Left ventricle myocardium inferior (tissue), 1 donor: ENCODE measurements around the gene AP3M1. TPM values are rescaled to one million over a fixed set of nuclear protein-coding genes. Genes with fewer than 3 reads are reported as not detected.

Experiments used
- DNase-seq: peaks from one replicate; pipeline ENCODE4 v3.0.0-alpha.2; 2020
- H3K27ac ChIP-seq: fragments of 200-600 bp; replicated peaks from 2 replicates; pipeline ENCODE4 v1.8.0; 2021
- H3K27me3 ChIP-seq: fragments of 200-600 bp; 2 replicates; pipeline ENCODE4 v1.8.0; 2021; ENCODE audit warnings: low read depth
- H3K36me3 ChIP-seq: fragments of 200-600 bp; 2 replicates; pipeline ENCODE4 v1.8.0; 2021
- H3K4me1 ChIP-seq: fragments of 200-600 bp; 2 replicates; pipeline ENCODE4 v1.8.0; 2021
- H3K4me3 ChIP-seq: fragments of 200-600 bp; 2 replicates; pipeline ENCODE4 v1.8.0; 2021; ENCODE audit warnings: mild to moderate bottlenecking, moderate library complexity
- H3K9me3 ChIP-seq: fragments of 200-600 bp; replicated peaks from 2 replicates; pipeline ENCODE4 v1.8.0; 2021
- intact Hi-C: fragments of 100-400 bp; cut with micrococcal nuclease; formaldehyde crosslinking; loops from one replicate; pipeline ENCODE4 v1.11.0; 2022
- total RNA-seq: library from RNA; stranded (reverse); fragmentation: NEBNext Ultra II Directional; extraction: Animal tissue kit (Norgen Biotek cat#: 25700); gene quantifications from one replicate; pipeline ENCODE4 v1.2.1, GENCODE V29; 2021
- TF ChIP-seq, protein P1 (sequence below): fragments of 200-600 bp; IDR thresholded peaks from 2 replicates; pipeline ENCODE4 v1.8.0; 2021; ENCODE audit warnings: antibody characterized with exemption, mild to moderate bottlenecking, borderline replicate concordance
- donor health status: DM: no; HTN: yes; CAD: no; lungs with severe emphysema.

AP3M1 gene
- total RNA-seq, 1 donor from 2014 or later = 30.6 TPM

DNA sequence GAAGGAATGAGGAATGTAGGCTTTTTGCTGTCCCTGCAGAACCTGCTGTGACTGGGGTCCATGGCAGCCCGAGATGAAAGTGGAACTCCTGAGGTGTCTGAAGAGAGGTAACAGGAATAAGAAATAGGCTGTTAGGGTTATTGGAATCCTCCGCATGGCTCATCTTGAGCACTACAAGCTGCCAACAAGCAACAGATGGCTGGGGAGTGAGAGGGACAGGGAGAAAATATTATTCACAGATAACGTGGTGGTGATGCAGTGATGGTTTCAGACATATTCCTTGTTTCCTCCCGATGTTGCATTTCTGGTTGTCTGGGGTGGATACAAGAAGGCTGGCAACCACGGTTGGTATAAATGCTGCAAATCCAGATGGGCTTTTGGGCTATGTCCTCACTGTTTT is 46.1 kb downstream of the AP3M1 start:
- Histone ChIP-seq H3K4me1 (peaks cover 3% of the 10 kb centered on the region), H3K36me3 (peaks cover 98% of the 10 kb centered on the region), H3K27ac (no peak overlapping the region), H3K4me3 (no peak overlapping the region), H3K9me3 (no peaks in the 10 kb centered on the region), H3K27me3 (no peaks in the 10 kb centered on the region)
- DNase-seq = no peak
- intact Hi-C loops = no loop called here
- TF ChIP-seq, protein P1, sequence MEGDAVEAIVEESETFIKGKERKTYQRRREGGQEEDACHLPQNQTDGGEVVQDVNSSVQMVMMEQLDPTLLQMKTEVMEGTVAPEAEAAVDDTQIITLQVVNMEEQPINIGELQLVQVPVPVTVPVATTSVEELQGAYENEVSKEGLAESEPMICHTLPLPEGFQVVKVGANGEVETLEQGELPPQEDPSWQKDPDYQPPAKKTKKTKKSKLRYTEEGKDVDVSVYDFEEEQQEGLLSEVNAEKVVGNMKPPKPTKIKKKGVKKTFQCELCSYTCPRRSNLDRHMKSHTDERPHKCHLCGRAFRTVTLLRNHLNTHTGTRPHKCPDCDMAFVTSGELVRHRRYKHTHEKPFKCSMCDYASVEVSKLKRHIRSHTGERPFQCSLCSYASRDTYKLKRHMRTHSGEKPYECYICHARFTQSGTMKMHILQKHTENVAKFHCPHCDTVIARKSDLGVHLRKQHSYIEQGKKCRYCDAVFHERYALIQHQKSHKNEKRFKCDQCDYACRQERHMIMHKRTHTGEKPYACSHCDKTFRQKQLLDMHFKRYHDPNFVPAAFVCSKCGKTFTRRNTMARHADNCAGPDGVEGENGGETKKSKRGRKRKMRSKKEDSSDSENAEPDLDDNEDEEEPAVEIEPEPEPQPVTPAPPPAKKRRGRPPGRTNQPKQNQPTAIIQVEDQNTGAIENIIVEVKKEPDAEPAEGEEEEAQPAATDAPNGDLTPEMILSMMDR = no peak

DNA sequence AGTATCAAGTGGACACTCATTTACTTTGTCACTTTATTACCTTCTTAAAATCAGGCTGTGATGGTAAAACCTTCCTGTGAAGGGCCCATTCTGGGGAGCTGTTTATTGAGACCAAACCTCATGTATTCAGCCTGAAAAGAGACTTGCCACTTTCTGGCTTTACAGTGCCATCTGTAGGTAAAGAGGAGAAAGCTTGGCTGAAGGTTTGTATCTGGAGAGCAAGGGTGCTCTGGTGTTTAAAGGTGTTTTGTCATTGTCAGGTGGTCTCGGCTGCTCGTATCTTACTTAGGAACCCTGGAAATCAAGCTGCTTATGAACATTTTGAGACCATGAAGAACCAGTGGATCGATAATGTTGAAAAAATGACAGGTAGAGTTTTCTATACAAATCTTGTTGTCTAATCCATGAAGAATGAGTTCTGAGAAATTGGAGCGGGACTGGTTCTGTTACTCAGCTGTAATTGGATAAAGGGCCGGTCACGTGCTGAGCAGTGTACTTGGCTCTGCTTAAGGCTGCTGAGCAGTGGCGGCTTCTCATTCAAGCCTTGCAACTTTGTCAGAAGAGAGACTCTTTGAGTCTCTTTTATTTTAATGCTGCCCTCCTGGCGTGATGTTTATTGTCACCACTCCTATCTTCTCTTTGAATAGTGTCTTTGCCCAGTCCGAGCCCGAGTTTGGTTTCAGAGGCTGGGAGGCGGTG is 46.9 kb downstream of the AP3M1 start:
- intact Hi-C loops = no loop called here
- Histone ChIP-seq H3K4me3 (no peak overlapping the region), H3K27ac (no peak overlapping the region), H3K4me1 (peaks cover 2% of the 10 kb centered on the region), H3K9me3 (no peaks in the 10 kb centered on the region), H3K36me3 (peaks cover 98% of the 10 kb centered on the region), H3K27me3 (no peaks in the 10 kb centered on the region)
- DNase-seq = no peak
- TF ChIP-seq, protein P1 = no peak

DNA sequence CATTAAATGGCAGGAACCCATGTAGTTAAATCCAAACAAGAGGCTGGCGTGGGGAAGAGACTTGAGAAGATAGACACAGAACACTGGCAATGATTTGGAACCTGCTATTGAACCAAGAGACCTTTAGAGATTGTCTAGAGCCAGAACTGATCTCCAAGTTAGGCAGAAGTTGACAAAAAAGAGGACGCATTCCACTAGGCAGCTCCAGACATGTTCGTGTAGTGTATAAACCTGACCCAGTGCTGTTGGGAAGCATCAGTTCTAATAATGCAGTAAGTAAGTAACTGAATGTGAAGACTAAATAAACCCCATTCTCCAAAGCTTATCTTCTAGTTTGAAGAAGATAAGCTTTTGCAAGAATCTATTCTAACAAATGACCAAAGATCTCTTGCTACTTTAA is 50.8 kb downstream of the AP3M1 start:
- H3K4me3 ChIP-seq = no peak overlapping the region
- H3K9me3 ChIP-seq = no peaks in the 10 kb centered on the region
- H3K27me3 ChIP-seq = no peaks in the 10 kb centered on the region
- no peak for DNase-seq
- TF ChIP-seq, protein P1 = no peak
- no peak overlapping the region for H3K27ac ChIP-seq
- H3K4me1 ChIP-seq = no peaks in the 10 kb centered on the region
- intact Hi-C loops = no loop called here
- H3K36me3 ChIP-seq = peaks cover 98% of the 10 kb centered on the region

DNA sequence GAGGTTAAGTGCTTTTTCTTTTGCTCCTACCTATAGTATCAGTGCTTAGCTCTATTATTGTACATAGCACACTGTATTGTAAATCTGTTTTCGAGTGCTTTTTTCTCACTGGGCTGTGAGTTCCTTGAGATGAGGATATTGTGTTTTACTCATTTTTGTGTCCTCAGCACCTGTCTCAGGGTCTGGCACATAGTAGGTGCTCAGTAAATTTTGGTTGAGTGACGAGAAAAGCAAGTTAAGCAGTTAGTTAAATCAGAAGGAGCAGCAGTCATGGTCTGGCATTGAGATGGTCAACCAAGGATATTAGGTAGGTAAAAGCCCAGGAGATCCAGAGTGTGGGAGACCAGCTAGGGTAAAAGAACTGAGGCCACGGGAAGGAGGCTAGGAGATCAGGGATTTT is 51.2 kb downstream of the AP3M1 start:
- Histone ChIP-seq H3K36me3 (peaks cover 98% of the 10 kb centered on the region), H3K27me3 (no peaks in the 10 kb centered on the region), H3K27ac (no peak overlapping the region), H3K4me1 (no peaks in the 10 kb centered on the region), H3K4me3 (no peak overlapping the region), H3K9me3 (no peaks in the 10 kb centered on the region)
- intact Hi-C loops = no loop called here
- DNase-seq = no peak
- TF ChIP-seq, protein P1 = no peak

DNA sequence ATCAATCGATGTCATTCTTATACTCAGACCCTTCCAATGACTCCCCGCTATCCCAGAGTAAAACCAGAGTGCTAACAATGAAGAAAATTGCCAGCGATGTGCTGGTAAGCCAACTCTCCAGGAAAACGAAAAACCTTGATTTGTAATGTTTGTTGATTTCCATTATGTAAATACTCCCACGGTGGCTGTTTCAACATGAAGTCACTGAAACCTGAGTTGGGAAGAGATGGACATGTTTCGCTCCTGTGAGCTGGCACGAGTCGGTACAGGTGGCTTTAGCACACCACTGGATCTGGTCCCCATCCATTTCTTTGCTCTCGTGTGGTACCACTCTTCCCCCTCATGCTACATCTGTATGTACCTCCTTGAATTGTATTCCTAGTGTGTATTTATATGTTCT is 52.9 kb downstream of the AP3M1 start:
- peaks cover 98% of the 10 kb centered on the region for H3K36me3 ChIP-seq
- DNase-seq = no peak
- H3K27me3 ChIP-seq = no peaks in the 10 kb centered on the region
- H3K4me3 ChIP-seq = no peak overlapping the region
- intact Hi-C loops = no loop called here
- TF ChIP-seq, protein P1 = no peak
- H3K4me1 ChIP-seq = no peaks in the 10 kb centered on the region
- no peak overlapping the region for H3K27ac ChIP-seq
- no peaks in the 10 kb centered on the region for H3K9me3 ChIP-seq
